ENCODE results near the gene CCDC32. TPM values are rescaled to one million over a fixed set of nuclear protein-coding genes. Genes with fewer than 3 reads are reported as not detected.

Gene CCDC32
- total and polyA plus RNA-seq, 7 donors, result 9.3 to 54.9 (median 23.6) TPM

DNA sequence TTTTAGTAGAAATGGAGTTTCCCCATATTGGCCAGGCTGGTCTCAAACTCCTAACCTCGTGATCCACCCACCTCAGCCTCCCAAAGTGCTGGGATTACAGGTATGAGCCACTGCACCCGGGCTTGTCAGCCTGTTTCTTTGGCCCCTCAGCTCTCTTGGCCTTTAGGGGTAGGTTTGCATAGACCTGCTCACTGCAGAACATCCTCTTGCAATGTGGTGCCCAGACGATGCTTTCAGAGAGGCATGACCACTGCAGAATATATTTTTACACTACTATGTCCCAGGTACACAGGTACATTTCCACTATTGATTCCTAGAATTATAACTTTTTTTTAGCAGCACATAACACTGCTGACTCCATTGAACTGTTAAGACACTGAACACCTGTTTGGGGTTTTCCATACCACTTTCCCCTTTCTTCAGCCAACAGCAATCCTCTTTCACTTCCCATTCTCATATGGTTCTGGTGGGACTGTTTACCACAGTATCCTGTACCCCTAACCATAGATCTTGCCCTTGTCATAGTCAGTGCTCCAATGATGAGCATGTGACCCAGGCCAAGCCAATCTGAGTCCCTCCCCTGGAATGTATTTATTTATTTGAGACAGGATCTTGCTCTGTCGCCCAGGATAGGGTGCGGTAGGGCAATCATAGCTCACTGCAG, 21.1 kb downstream of the CCDC32 start:
- no peaks in the 10 kb centered on the region for H3K9me3 ChIP-seq
- peaks cover 16% of the 10 kb centered on the region for H3K4me1 ChIP-seq
- ATAC-seq (no peak), DNase-seq (no peak)
- H3K27ac ChIP-seq, result no peak overlapping the region
- 87 to 92% (median 88%) methylated on average over 5 of the region's 5 CpGs for WGBS, 3 donors
- H3K4me3 ChIP-seq, result no peak overlapping the region
- H3K27me3 ChIP-seq (ENCODE audit: insufficient read depth in 3 of 3, low read length in 2 of 3), result no peaks in the 10 kb centered on the region
- H3K36me3 ChIP-seq (ENCODE audit: insufficient read depth in 1 of 2, low read depth in 1 of 2), result no peaks in the 10 kb centered on the region
- TF ChIP-seq, protein P1, sequence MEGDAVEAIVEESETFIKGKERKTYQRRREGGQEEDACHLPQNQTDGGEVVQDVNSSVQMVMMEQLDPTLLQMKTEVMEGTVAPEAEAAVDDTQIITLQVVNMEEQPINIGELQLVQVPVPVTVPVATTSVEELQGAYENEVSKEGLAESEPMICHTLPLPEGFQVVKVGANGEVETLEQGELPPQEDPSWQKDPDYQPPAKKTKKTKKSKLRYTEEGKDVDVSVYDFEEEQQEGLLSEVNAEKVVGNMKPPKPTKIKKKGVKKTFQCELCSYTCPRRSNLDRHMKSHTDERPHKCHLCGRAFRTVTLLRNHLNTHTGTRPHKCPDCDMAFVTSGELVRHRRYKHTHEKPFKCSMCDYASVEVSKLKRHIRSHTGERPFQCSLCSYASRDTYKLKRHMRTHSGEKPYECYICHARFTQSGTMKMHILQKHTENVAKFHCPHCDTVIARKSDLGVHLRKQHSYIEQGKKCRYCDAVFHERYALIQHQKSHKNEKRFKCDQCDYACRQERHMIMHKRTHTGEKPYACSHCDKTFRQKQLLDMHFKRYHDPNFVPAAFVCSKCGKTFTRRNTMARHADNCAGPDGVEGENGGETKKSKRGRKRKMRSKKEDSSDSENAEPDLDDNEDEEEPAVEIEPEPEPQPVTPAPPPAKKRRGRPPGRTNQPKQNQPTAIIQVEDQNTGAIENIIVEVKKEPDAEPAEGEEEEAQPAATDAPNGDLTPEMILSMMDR (IDR thresholded peaks at IDR 0.05), result no peak
- intact Hi-C loops (cut with DNase I), result no loop called here

DNA sequence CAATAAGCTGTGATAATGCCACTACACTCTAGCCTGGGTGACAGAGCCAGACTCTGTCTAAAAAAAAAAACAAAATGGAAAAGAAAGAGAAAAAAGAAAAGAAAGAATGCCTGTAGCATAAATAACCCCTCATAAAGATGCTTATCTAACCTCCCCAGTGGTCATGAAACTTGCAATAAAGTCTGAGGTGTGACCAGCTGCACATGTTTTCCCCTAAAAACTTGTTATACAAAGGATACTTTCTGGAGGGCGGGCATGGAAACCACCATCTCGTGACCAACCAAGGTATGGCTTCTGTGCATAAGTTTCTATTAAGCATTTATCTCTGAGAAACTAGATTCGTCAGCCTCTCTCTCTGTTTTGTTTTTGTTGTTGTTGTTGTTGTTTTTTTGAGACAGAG, 21.8 kb downstream of the CCDC32 start:
- DNase-seq, result no peak
- H3K27ac ChIP-seq, result no peak overlapping the region
- H3K27me3 ChIP-seq (ENCODE audit: insufficient read depth in 3 of 3, low read length in 2 of 3), result no peaks in the 10 kb centered on the region
- TF ChIP-seq, protein P1 (IDR thresholded peaks at IDR 0.05), result no peak
- whole genome bisulfite sequencing, 3 donors, result 84 to 96% (median 91%) methylated on average over 3 of the region's 3 CpGs
- H3K4me3 ChIP-seq, result no peak overlapping the region
- intact Hi-C loops (cut with DNase I), result no loop called here
- no peaks in the 10 kb centered on the region for H3K9me3 ChIP-seq
- ATAC-seq, result no peak
- H3K36me3 ChIP-seq (ENCODE audit: insufficient read depth in 1 of 2, low read depth in 1 of 2), result no peaks in the 10 kb centered on the region
- H3K4me1 ChIP-seq, result peaks cover 15% of the 10 kb centered on the region

DNA sequence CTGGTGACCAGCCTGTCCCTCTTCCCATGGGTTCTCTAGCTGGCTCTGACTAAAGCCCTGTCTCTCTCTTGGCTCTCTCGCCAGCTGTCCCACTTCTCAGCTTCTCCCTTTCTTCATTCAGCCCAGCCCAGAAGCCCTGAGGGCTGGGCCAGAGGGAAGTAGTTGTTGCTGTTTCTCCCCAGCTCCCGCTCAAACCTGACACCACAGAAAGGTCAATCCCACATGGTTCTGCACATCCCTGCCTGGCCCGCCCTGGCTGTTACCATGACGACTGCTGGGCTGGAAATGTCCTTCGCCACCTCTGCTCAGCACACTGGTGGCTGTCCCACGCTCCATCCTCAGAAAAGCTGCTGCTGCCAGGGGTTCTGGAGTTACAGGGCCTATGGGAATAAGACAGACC, 25.9 kb downstream of the CCDC32 start:
- TF ChIP-seq, protein P1 (IDR thresholded peaks at IDR 0.05), result no peak
- H3K27ac ChIP-seq, result no peak overlapping the region
- intact Hi-C loops (cut with DNase I), result no loop called here
- DNase-seq (no peak), ATAC-seq (no peak)
- H3K4me1 ChIP-seq, result peaks cover 10% of the 10 kb centered on the region
- no peaks in the 10 kb centered on the region for H3K27me3 ChIP-seq (ENCODE audit: insufficient read depth in 3 of 3, low read length in 2 of 3)
- WGBS, 3 donors, result 81 to 85% (median 81%) methylated on average over 6 of the region's 6 CpGs
- H3K9me3 ChIP-seq, result no peaks in the 10 kb centered on the region
- no peaks in the 10 kb centered on the region for H3K36me3 ChIP-seq (ENCODE audit: insufficient read depth in 1 of 2, low read depth in 1 of 2)
- no peak overlapping the region for H3K4me3 ChIP-seq

DNA sequence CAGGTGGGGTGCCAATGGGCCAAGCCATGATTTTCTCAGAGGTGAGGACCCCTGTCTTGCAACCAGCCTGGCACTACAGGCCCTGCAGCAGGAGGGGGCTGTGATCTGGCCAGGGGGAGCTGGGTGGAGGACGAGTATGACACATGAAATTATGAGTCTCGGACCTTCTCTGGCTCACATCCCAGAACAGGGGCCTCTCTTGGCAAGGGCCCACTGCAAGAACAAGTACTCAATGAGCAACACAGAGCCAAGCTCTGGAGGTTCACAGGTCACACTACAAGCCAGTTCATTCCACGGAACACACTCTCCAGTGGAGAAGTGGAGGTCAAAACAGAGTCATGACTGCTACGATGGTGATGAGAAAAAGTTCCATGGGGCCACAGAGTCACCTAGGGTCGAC, 28.3 kb downstream of the CCDC32 start:
- Histone ChIP-seq H3K36me3 (ENCODE audit: insufficient read depth in 1 of 2, low read depth in 1 of 2) (no peaks in the 10 kb centered on the region), H3K4me1 (peaks cover 10% of the 10 kb centered on the region), H3K27ac (no peak overlapping the region), H3K9me3 (no peaks in the 10 kb centered on the region), H3K27me3 (ENCODE audit: insufficient read depth in 3 of 3, low read length in 2 of 3) (no peaks in the 10 kb centered on the region), H3K4me3 (no peak overlapping the region)
- ATAC-seq, result no peak
- intact Hi-C loops (cut with DNase I), result no loop called here
- WGBS, 3 donors, result 62 to 71% (median 70%) methylated on average over 5 of the region's 5 CpGs
- DNase-seq, result no peak
- TF ChIP-seq, protein P1 (IDR thresholded peaks at IDR 0.05), result no peak

DNA sequence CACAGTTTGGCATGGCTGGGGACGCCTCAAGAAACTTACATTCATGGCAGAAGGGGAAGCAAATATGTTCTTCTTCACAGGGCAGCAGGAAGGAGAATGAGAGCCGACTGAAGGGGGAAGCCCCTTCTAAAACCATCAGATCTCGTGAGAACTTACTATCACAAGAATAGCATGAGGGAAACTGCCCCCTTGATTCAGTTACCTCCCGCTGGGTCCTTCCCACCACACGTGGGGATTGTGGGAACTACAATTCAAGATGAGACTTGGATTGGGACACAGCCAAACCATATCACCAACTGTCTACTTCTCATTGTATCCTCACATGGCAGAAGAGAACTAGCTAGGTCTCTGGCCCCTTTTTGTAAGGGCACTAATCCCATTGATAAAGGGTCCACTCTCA, 30.5 kb downstream of the CCDC32 start:
- DNase-seq, result no peak
- H3K9me3 ChIP-seq, result no peaks in the 10 kb centered on the region
- H3K4me3 ChIP-seq, result no peak overlapping the region
- TF ChIP-seq, protein P1 (IDR thresholded peaks at IDR 0.05), result no peak
- H3K27me3 ChIP-seq (ENCODE audit: insufficient read depth in 3 of 3, low read length in 2 of 3), result no peaks in the 10 kb centered on the region
- intact Hi-C loops (cut with DNase I), result no loop called here
- no peak overlapping the region for H3K27ac ChIP-seq
- WGBS, 3 donors, result 69 to 71% (median 70%) methylated on average over 5 of the region's 5 CpGs
- no peak for ATAC-seq
- no peaks in the 10 kb centered on the region for H3K36me3 ChIP-seq (ENCODE audit: insufficient read depth in 1 of 2, low read depth in 1 of 2)
- H3K4me1 ChIP-seq, result peaks cover 10% of the 10 kb centered on the region
